Heart left ventricle (tissue), 16 donors: ENCODE measurements around the gene APOE. TPM values are rescaled to one million over a fixed set of nuclear protein-coding genes. Genes with fewer than 3 reads are reported as not detected.
A peak's percentile ranks its signal among the peaks of the same experiment; 100 is the strongest.

Source experiments
- ATAC-seq, 4 donors: fragments of 200-7000 bp; cut with Tn5 transposase; one replicate each; pipeline ENCODE4 v1.9.1; 2020 to 2022; ENCODE audit warnings: moderate library complexity in 4 of 4, mild to moderate bottlenecking in 3 of 4, moderate number of reproducible peaks in 1 of 4
- DNase-seq, 5 donors: peaks; one replicate each; pipeline ENCODE4 v3.0.0-alpha.2; 2020
- H3K27ac ChIP-seq, 12 donors: fragments of 200-600 bp; sonication (generic) in 4 of 12; one replicate each; pipeline versions ENCODE4 v1.5.0 to v1.8.0; 2016 to 2022; ENCODE audit warnings: mild to moderate bottlenecking in 2 of 12
- H3K27me3 ChIP-seq, 9 donors: fragments of 200-600 bp; sonication (generic) in 2 of 9; one replicate each; pipeline versions ENCODE4 v1.5.1 to v1.8.0; 2016 to 2022; ENCODE audit warnings: mild to moderate bottlenecking in 3 of 9
- H3K36me3 ChIP-seq, 9 donors: fragments of 200-600 bp; sonication (generic) in 2 of 9; one replicate each; pipeline versions ENCODE4 v1.5.0 to v1.8.0; 2018 to 2022; ENCODE audit warnings: mild to moderate bottlenecking in 2 of 9
- H3K4me1 ChIP-seq, 12 donors: fragments of 200-600 bp; sonication (generic) in 4 of 12; one replicate each; pipeline versions ENCODE4 v1.5.0 to v1.8.0; 2016 to 2022; ENCODE audit warnings: mild to moderate bottlenecking in 3 of 12
- H3K4me3 ChIP-seq, 12 donors: fragments of 200-600 bp; sonication (generic) in 4 of 12; one replicate each; pipeline versions ENCODE4 v1.5.0 to v1.8.0; 2017 to 2022; ENCODE audit warnings: mild to moderate bottlenecking in 9 of 12, moderate library complexity in 4 of 12
- H3K9me3 ChIP-seq, 12 donors: fragments of 200-600 bp; sonication (generic) in 4 of 12; one replicate each; pipeline versions ENCODE4 v1.5.0 to v1.8.0; 2016 to 2022; ENCODE audit warnings: mild to moderate bottlenecking in 1 of 12
- POLR2A ChIP-seq, 2 donors: fragments of 450-650 bp; IDR thresholded peaks; one replicate each; pipeline ENCODE4 v1.6.1; 2017; ENCODE audit warnings: antibody characterized with exemption in 2 of 2, mild to moderate bottlenecking in 2 of 2, moderate library complexity in 2 of 2
- WGBS, 4 donors: extraction: QIAGEN DNeasy Blood & Tissue Kit in 2 of 4; methylation state at CpG; one replicate each; pipeline versions ENCODE4 v1.1.5 to v1.1.7; 2013 to 2018; 5-methylcytosine and 5-hydroxymethylcytosine counted together
- intact Hi-C, 10 donors: fragments of 100-400 bp; cut with DNase I; formaldehyde crosslinking; loops; one replicate each; pipeline versions ENCODE4 v1.11.1 to v1.14.2; 2022
- polyA plus RNA-seq, 2 donors: library from polyadenylated mRNA; stranded (reverse); fragments of 200-250 nt; gene quantifications; one replicate each; pipeline ENCODE4 v1.2.3, GENCODE V29; 2013
- total RNA-seq, 9 donors: library from RNA; depleted of rRNA in 2 of 9; stranded (reverse); fragments of >200 nt in 2 of 9; fragmentation: NEBNext Ultra II Directional in 3 of 9; extraction: Animal tissue kit (Norgen Biotek cat#: 25700) in 3 of 9; gene quantifications; one replicate each; pipeline versions ENCODE4 v1.1.0 to v1.2.4, GENCODE V29; 2016 to 2023
- TF ChIP-seq, protein P1 (sequence below), 12 donors: fragments of 200-600 bp; sonication (generic) in 4 of 12; IDR thresholded peaks; one replicate each; pipeline versions ENCODE4 v1.5.0 to v1.8.0; 2018 to 2022; ENCODE audit warnings: antibody characterized with exemption in 12 of 12, mild to moderate bottlenecking in 5 of 12
- donor health status: ischemic (EF 13 %, LVEDD 7.1; RV severe dilation, severe dysfunction).
- donor health status: healthy with polysubstance abuse.
- donor health status: DM: no; HTN: yes; CAD: no.
- donor health status: DM: no; HTN: no; CAD: no.
- donor health status: ischemic (EF 25% LVEDD 6.9; RV normal size, moderate dysfunction).
- donor health status: ischemic (EF 25% LVEDD 5.7; RV mildly dilated, moderate dysfunction).
- donor health status: healthy.
- donor health status: DM: yes; HTN: yes; CAD: no.
- donor health status: ischemic (EF 35%, LVEDD 5.7; RV mildly dilated, moderate dysfunction).
- donor health status: nonischemic (EF 11% LVEDD 7.7; RV severe dilation, severe dysfunction).
- donor health status: DM: yes; HTN: yes; CAD: no.
- donor health status: PGD.
- donor health status: ischemic (EF 29% LVEDD 5.4; RV normal size, mild dysfunction).
- donor health status: nonischemic (EF 23%, LVEDD 6.1; RV moderate dilation, normal function).

The APOE gene
- total and polyA plus RNA-seq, 11 donors, result 4.1 to 149 (median 33.2) TPM

DNA sequence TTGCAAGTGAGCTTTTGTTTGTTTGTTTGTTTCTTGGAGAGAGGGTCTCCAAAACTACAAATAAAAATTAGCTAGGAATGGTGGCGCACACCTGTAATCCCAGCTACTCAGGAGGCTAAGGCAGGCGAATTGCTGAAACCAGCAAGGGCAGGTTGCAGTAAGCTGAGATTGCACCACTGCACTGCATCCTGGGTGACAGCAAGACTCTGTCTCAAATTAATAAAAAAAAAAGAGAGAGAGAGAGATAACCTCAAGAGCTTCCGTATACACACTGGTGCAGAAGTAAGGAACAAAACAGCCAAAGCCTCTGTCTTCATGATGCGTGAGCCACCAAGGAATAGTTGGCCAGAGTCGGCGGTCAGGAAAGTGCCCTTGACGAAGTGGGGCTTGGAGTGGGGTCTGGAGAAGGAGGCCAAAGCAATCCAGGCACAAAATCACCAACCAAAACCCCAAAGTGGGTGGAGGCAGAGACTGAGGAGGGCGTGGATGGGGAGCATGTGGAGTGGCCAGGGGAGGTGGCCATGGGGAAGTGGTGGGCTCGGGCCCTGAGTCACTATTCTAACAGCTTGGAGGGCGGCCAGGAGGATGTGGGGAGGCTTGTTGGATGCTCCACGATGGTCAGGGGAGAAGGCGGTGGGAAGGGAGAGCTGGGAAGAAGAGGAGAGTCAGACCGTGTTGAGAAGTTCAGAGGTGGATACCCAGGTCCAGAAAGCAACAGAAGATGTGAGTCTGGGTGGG lies 35.7 kb upstream of the APOE start:
- intact Hi-C loops, result loop anchor here in 2 of 10 donors (1.0 to 2.0 kb wide), 2 partner anchors 21 kb away; no protein-coding TSS in a partner anchor
- H3K4me3 ChIP-seq, result no peak overlapping the region
- H3K27ac ChIP-seq, result peak overlapping the region; percentile 8 to 84 (median 59)
- TF ChIP-seq, protein P1, sequence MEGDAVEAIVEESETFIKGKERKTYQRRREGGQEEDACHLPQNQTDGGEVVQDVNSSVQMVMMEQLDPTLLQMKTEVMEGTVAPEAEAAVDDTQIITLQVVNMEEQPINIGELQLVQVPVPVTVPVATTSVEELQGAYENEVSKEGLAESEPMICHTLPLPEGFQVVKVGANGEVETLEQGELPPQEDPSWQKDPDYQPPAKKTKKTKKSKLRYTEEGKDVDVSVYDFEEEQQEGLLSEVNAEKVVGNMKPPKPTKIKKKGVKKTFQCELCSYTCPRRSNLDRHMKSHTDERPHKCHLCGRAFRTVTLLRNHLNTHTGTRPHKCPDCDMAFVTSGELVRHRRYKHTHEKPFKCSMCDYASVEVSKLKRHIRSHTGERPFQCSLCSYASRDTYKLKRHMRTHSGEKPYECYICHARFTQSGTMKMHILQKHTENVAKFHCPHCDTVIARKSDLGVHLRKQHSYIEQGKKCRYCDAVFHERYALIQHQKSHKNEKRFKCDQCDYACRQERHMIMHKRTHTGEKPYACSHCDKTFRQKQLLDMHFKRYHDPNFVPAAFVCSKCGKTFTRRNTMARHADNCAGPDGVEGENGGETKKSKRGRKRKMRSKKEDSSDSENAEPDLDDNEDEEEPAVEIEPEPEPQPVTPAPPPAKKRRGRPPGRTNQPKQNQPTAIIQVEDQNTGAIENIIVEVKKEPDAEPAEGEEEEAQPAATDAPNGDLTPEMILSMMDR (IDR thresholded peaks at IDR 0.05), result no peak
- H3K4me1 ChIP-seq, result peaks cover 0 to 61% (median 18%) of the 10 kb centered on the region in 12 donors
- no peaks in the 10 kb centered on the region for H3K9me3 ChIP-seq
- ATAC-seq (peak in 3 of 4 donors; percentile 42 to 57 (median 47)), DNase-seq (peak; percentile 54 to 72 (median 68))
- WGBS, 4 donors, result 55 to 70% (median 58%) methylated on average over 13 of the region's 13 CpGs
- peaks cover 0 to 70% (median 53%) of the 10 kb centered on the region in 9 donors for H3K36me3 ChIP-seq
- no peaks in the 10 kb centered on the region for H3K27me3 ChIP-seq

DNA sequence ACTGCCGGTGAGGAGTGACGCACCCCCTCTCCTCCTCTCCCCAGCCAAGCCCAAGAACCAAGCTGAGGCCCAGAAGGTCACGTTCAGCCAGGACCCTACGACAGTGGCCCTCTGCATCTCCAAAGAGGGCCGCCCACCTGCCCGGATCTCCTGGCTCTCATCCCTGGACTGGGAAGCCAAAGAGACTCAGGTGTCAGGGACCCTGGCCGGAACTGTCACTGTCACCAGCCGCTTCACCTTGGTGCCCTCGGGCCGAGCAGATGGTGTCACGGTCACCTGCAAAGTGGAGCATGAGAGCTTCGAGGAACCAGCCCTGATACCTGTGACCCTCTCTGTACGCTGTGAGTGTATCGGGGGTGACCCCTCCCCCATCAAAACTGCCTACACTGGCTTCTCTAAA lies 33.8 kb upstream of the APOE start:
- Histone ChIP-seq H3K9me3 (no peaks in the 10 kb centered on the region), H3K36me3 (peaks cover 0 to 70% (median 56%) of the 10 kb centered on the region in 9 donors), H3K27ac (peak overlapping the region in 5 of 12 donors; percentile 13 to 84 (median 17)), H3K4me3 (no peak overlapping the region), H3K4me1 (peaks cover 0 to 60% (median 29%) of the 10 kb centered on the region in 12 donors), H3K27me3 (no peaks in the 10 kb centered on the region)
- 81 to 100% (median 87%) methylated on average over 2 to 14 of the region's 14 CpGs for WGBS, 4 donors
- ATAC-seq (no peak), DNase-seq (peak in 2 of 5 donors; percentile 26 to 41)
- intact Hi-C loops, result loop anchor here in 1 of 10 donors (2.0 kb wide), 1 partner anchor 23 kb away; no protein-coding TSS in a partner anchor
- TF ChIP-seq, protein P1 (IDR thresholded peaks at IDR 0.05), result no peak
- TF ChIP-seq POLR2A (IDR thresholded peaks at IDR 0.05), result no peak

DNA sequence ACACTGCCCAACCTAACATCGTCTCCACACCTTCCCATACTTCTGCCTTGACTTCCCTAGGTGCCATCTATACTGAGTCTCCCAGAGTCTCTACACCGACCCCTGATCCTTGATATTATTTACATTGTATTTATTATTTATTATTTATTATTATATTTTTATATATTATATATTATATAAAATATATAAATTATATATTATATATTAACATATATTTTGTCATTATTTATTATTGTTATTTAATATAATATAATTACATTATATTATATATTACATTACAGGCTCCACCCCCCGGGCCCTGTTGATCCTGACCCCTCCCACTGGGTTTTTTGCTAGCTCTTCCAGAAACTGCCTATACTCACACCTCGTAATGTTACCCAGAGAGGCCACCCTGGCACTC lies 32.9 kb upstream of the APOE start:
- H3K4me3 ChIP-seq, result no peak overlapping the region
- peaks cover 0 to 73% (median 65%) of the 10 kb centered on the region in 9 donors for H3K36me3 ChIP-seq
- no peak for TF ChIP-seq POLR2A (IDR thresholded peaks at IDR 0.05)
- TF ChIP-seq, protein P1 (IDR thresholded peaks at IDR 0.05), result no peak
- ATAC-seq (no peak), DNase-seq (peak in 1 of 5 donors; percentile 2)
- H3K27ac ChIP-seq, result peak overlapping the region in 2 of 12 donors; percentile 13 to 84
- no peaks in the 10 kb centered on the region for H3K9me3 ChIP-seq
- WGBS, 4 donors, result 88 to 97% (median 92%) methylated on average over 4 of the region's 4 CpGs
- intact Hi-C loops, result no loop called here
- no peaks in the 10 kb centered on the region for H3K27me3 ChIP-seq
- H3K4me1 ChIP-seq, result peaks cover 0 to 54% (median 30%) of the 10 kb centered on the region in 12 donors

DNA sequence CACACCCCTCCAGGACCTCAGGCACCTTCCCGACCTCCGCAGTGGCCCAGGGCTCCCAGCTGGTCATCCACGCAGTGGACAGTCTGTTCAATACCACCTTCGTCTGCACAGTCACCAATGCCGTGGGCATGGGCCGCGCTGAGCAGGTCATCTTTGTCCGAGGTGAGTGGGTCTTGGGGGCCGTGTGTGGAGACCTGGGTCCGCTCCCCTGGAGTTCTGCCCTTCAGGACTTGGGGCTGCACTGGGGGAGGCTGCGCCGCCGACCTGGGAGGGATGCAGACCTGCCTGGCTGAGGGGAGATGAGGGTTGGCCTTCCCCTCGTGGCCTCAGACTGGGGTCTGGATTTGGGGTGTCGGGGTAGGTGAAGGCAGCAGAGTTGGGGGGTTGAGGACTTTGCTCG lies 31.3 kb upstream of the APOE start:
- no peak for ATAC-seq
- TF ChIP-seq POLR2A (IDR thresholded peaks at IDR 0.05), result no peak
- TF ChIP-seq, protein P1 (IDR thresholded peaks at IDR 0.05), result no peak
- DNase-seq, result peak in 1 of 5 donors; percentile 47
- no peak overlapping the region for H3K4me3 ChIP-seq
- no peaks in the 10 kb centered on the region for H3K27me3 ChIP-seq
- no peaks in the 10 kb centered on the region for H3K9me3 ChIP-seq
- intact Hi-C loops, result no loop called here
- 90 to 93% (median 93%) methylated on average over 16 of the region's 16 CpGs for WGBS, 4 donors
- H3K27ac ChIP-seq, result no peak overlapping the region
- peaks cover 0 to 82% (median 78%) of the 10 kb centered on the region in 9 donors for H3K36me3 ChIP-seq
- peaks cover 0 to 43% (median 25%) of the 10 kb centered on the region in 12 donors for H3K4me1 ChIP-seq
